ENCODE measurements around the gene ITGB6. TPM values are rescaled to one million over a fixed set of nuclear protein-coding genes. Genes with fewer than 3 reads are reported as not detected.

The ITGB6 gene
- total RNA-seq, 2 experiments from 2014 or later, result not detected

- ChIA-PET POLR2A (no interaction called here), CTCF (interaction anchor here (0.8 to 1.8 kb wide), 2 partner anchors 20 to 987 kb away, joined by 3 to 5 read pairs; no protein-coding TSS in a partner anchor)
- Mint-ChIP-seq H3K4me3 (no peak overlapping the region), H3K27ac (no peak overlapping the region), H3K27me3 (no peaks in the 10 kb centered on the region), H3K9me3 (no peaks in the 10 kb centered on the region), H3K4me1 (no peaks in the 10 kb centered on the region), H3K36me3 (ENCODE audit: low read depth) (no peaks in the 10 kb centered on the region)
- DNase-seq, result no peak
Observed at GRCh38 chr2:160076914-160077313, 123.2 kb downstream of the ITGB6 start.

- ChIA-PET CTCF (interaction anchor here (1.2 kb wide), 1 partner anchor 20 kb away, joined by 3 read pairs; no protein-coding TSS in a partner anchor), POLR2A (no interaction called here)
- Mint-ChIP-seq H3K27me3 (peaks cover 4% of the 10 kb centered on the region), H3K27ac (no peak overlapping the region), H3K9me3 (no peaks in the 10 kb centered on the region), H3K4me1 (no peaks in the 10 kb centered on the region), H3K4me3 (no peak overlapping the region), H3K36me3 (ENCODE audit: low read depth) (no peaks in the 10 kb centered on the region)
- DNase-seq, result no peak
Observed at GRCh38 chr2:160076241-160076640, 123.8 kb downstream of the ITGB6 start.

GRCh38 chr2:160075171-160075570 is 124.9 kb downstream of the ITGB6 start:
- CTCF ChIA-PET, result no interaction called here
- no peak overlapping the region for H3K27ac Mint-ChIP-seq
- H3K36me3 Mint-ChIP-seq (ENCODE audit: low read depth), result no peaks in the 10 kb centered on the region
- POLR2A ChIA-PET, result no interaction called here
- no peak overlapping the region for H3K4me3 Mint-ChIP-seq
- no peaks in the 10 kb centered on the region for H3K4me1 Mint-ChIP-seq
- no peaks in the 10 kb centered on the region for H3K9me3 Mint-ChIP-seq
- peaks cover 8% of the 10 kb centered on the region for H3K27me3 Mint-ChIP-seq
- no peak for DNase-seq

- Mint-ChIP-seq H3K27me3 (peaks cover 10% of the 10 kb centered on the region), H3K36me3 (ENCODE audit: low read depth) (no peaks in the 10 kb centered on the region), H3K27ac (no peak overlapping the region), H3K9me3 (peaks cover 6% of the 10 kb centered on the region), H3K4me1 (no peaks in the 10 kb centered on the region), H3K4me3 (no peak overlapping the region)
- POLR2A ChIA-PET, result no interaction called here
- CTCF ChIA-PET, result no interaction called here
- no peak for DNase-seq
Observed at GRCh38 chr2:160073284-160073888, 126.7 kb downstream of the ITGB6 start.

GRCh38 chr2:160068906-160069305 is 131.2 kb downstream of the ITGB6 start:
- no peak for DNase-seq
- CTCF ChIA-PET, result no interaction called here
- peaks cover 18% of the 10 kb centered on the region for H3K27me3 Mint-ChIP-seq
- H3K4me3 Mint-ChIP-seq, result no peak overlapping the region
- H3K9me3 Mint-ChIP-seq, result peaks cover 7% of the 10 kb centered on the region
- POLR2A ChIA-PET, result no interaction called here
- no peak overlapping the region for H3K27ac Mint-ChIP-seq
- no peaks in the 10 kb centered on the region for H3K36me3 Mint-ChIP-seq (ENCODE audit: low read depth)
- no peaks in the 10 kb centered on the region for H3K4me1 Mint-ChIP-seq

GRCh38 chr2:160064916-160065315 is 135.2 kb downstream of the ITGB6 start:
- peaks cover 7% of the 10 kb centered on the region for H3K4me1 Mint-ChIP-seq
- H3K27me3 Mint-ChIP-seq, result peaks cover 35% of the 10 kb centered on the region
- no peak for DNase-seq
- peaks cover 7% of the 10 kb centered on the region for H3K9me3 Mint-ChIP-seq
- ChIA-PET CTCF (no interaction called here), POLR2A (no interaction called here)
- H3K36me3 Mint-ChIP-seq (ENCODE audit: low read depth), result no peaks in the 10 kb centered on the region
- H3K27ac Mint-ChIP-seq, result no peak overlapping the region
- H3K4me3 Mint-ChIP-seq, result no peak overlapping the region

GRCh38 chr2:160063879-160064612 is 136.0 kb downstream of the ITGB6 start:
- ChIA-PET CTCF (no interaction called here), POLR2A (no interaction called here)
- H3K27ac Mint-ChIP-seq, result no peak overlapping the region
- H3K4me1 Mint-ChIP-seq, result peaks cover 7% of the 10 kb centered on the region
- H3K36me3 Mint-ChIP-seq (ENCODE audit: low read depth), result no peaks in the 10 kb centered on the region
- no peak overlapping the region for H3K4me3 Mint-ChIP-seq
- H3K27me3 Mint-ChIP-seq, result peaks cover 40% of the 10 kb centered on the region
- DNase-seq, result no peak
- peaks cover 5% of the 10 kb centered on the region for H3K9me3 Mint-ChIP-seq

GRCh38 chr2:160063271-160063670 is 136.8 kb downstream of the ITGB6 start:
- H3K4me1 Mint-ChIP-seq, result peaks cover 7% of the 10 kb centered on the region
- CTCF ChIA-PET, result no interaction called here
- H3K27me3 Mint-ChIP-seq, result peaks cover 40% of the 10 kb centered on the region
- DNase-seq, result no peak
- no peaks in the 10 kb centered on the region for H3K9me3 Mint-ChIP-seq
- peak overlapping the region; percentile 51 for H3K4me3 Mint-ChIP-seq
- H3K27ac Mint-ChIP-seq, result no peak overlapping the region
- H3K36me3 Mint-ChIP-seq (ENCODE audit: low read depth), result no peaks in the 10 kb centered on the region
- POLR2A ChIA-PET, result no interaction called here

GRCh38 chr2:160062292-160063005 is 137.6 kb downstream of the ITGB6 start, which contains the start of gene PLA2R1:
TSS of gene PLA2R1 (minus strand) at chr2:160062615. CDS start at chr2:160062403, 212 bp downstream.
- no peak for DNase-seq
- no peak within 1 kb of the TSS for H3K27ac Mint-ChIP-seq
- ChIA-PET CTCF (no interaction called here), POLR2A (no interaction called here)
- H3K4me3 Mint-ChIP-seq, result peak within 1 kb of the TSS; percentile 51
- peaks cover 41% of the 10 kb centered on the region for H3K27me3 Mint-ChIP-seq
- H3K9me3 Mint-ChIP-seq, result no peaks in the 10 kb centered on the region
- peaks cover 7% of the 10 kb centered on the region for H3K4me1 Mint-ChIP-seq
- no peaks in the 10 kb centered on the region for H3K36me3 Mint-ChIP-seq (ENCODE audit: low read depth)

- Mint-ChIP-seq H3K4me3 (peak overlapping the region; percentile 47), H3K9me3 (no peaks in the 10 kb centered on the region), H3K27me3 (peaks cover 41% of the 10 kb centered on the region), H3K36me3 (ENCODE audit: low read depth) (no peaks in the 10 kb centered on the region), H3K27ac (no peak overlapping the region), H3K4me1 (peaks cover 7% of the 10 kb centered on the region)
- DNase-seq, result no peak
- ChIA-PET CTCF (no interaction called here), POLR2A (no interaction called here)
Observed at GRCh38 chr2:160061944-160062291, 138.2 kb downstream of the ITGB6 start.

- CTCF ChIA-PET, result no interaction called here
- H3K4me3 Mint-ChIP-seq, result no peak overlapping the region
- H3K36me3 Mint-ChIP-seq (ENCODE audit: low read depth), result no peaks in the 10 kb centered on the region
- no peak overlapping the region for H3K27ac Mint-ChIP-seq
- H3K9me3 Mint-ChIP-seq, result no peaks in the 10 kb centered on the region
- H3K27me3 Mint-ChIP-seq, result peaks cover 41% of the 10 kb centered on the region
- no peak for DNase-seq
- H3K4me1 Mint-ChIP-seq, result peaks cover 7% of the 10 kb centered on the region
- POLR2A ChIA-PET, result no interaction called here
Observed at GRCh38 chr2:160061533-160061932, 138.5 kb downstream of the ITGB6 start.

GRCh38 chr2:160060297-160060696 is 139.8 kb downstream of the ITGB6 start:
- Mint-ChIP-seq H3K9me3 (no peaks in the 10 kb centered on the region), H3K27me3 (peaks cover 44% of the 10 kb centered on the region), H3K4me3 (no peak overlapping the region), H3K36me3 (ENCODE audit: low read depth) (no peaks in the 10 kb centered on the region), H3K27ac (no peak overlapping the region), H3K4me1 (peaks cover 7% of the 10 kb centered on the region)
- ChIA-PET POLR2A (no interaction called here), CTCF (no interaction called here)
- no peak for DNase-seq

GRCh38 chr2:160057356-160057755 is 142.7 kb downstream of the ITGB6 start:
- no peak overlapping the region for H3K4me3 Mint-ChIP-seq
- H3K27ac Mint-ChIP-seq, result no peak overlapping the region
- peaks cover 29% of the 10 kb centered on the region for H3K27me3 Mint-ChIP-seq
- DNase-seq, result no peak
- H3K4me1 Mint-ChIP-seq, result peaks cover 1% of the 10 kb centered on the region
- POLR2A ChIA-PET, result no interaction called here
- no peaks in the 10 kb centered on the region for H3K36me3 Mint-ChIP-seq (ENCODE audit: low read depth)
- CTCF ChIA-PET, result interaction anchor here (0.9 kb wide), 1 partner anchor 9 kb away, joined by 3 read pairs; no protein-coding TSS in a partner anchor
- no peaks in the 10 kb centered on the region for H3K9me3 Mint-ChIP-seq
